A673 (cell line): ENCODE results near the gene MTERF2. TPM values are rescaled to one million over a fixed set of nuclear protein-coding genes. Genes with fewer than 3 reads are reported as not detected.

Experiments
- BruUV-seq: library from RNA; stranded (reverse); fragments of 400-500 nt; replicated peaks from 2 replicates; lab custom pipeline; 2021; lab: Mats Ljungman, UMichigan
- CTCF ChIA-PET: fragments of 300-600 bp; sonication (Branson Sonifier 250); formaldehyde crosslinking; loops from one replicate; lab custom pipeline; 2022; ENCODE audit warnings: antibody characterized with exemption; lab: Charles Lee
- POLR2A ChIA-PET: fragments of 300-600 bp; sonication (Branson Sonifier 250); formaldehyde crosslinking; loops from one replicate; lab custom pipeline; 2022; ENCODE audit warnings: antibody characterized with exemption; ENCODE audit not compliant: low non-redundant PET; lab: Charles Lee
- DNase-seq: peaks from one replicate; pipeline ENCODE4 v3.0.0-alpha.2; 2015; ENCODE audit warnings: low spot score
- H3K27ac ChIP-seq: fragments of 200-600 bp; sonication (generic); 2 replicates; pipeline ENCODE4 v1.5.1; 2016; ENCODE audit warnings: mixed run types, low read depth, mild to moderate bottlenecking, mixed read lengths, antibody characterized with exemption, low read length; ENCODE audit not compliant: poor library complexity, severe bottlenecking
- H3K27me3 ChIP-seq: fragments of 200-600 bp; sonication (generic); replicated peaks from 2 replicates; pipeline ENCODE4 v1.6.1; 2017; ENCODE audit warnings: mixed run types, low read depth, mild to moderate bottlenecking, mixed read lengths, antibody characterized with exemption, low read length; ENCODE audit not compliant: insufficient read depth, poor library complexity
- H3K36me3 ChIP-seq: fragments of 200-600 bp; sonication (generic); 2 replicates; pipeline ENCODE4 v1.6.1; 2016; ENCODE audit warnings: mixed run types, mild to moderate bottlenecking, mixed read lengths, antibody characterized with exemption, low read length; ENCODE audit not compliant: insufficient read depth, poor library complexity, severe bottlenecking
- H3K4me1 ChIP-seq: fragments of 200-600 bp; sonication (generic); 2 replicates; pipeline ENCODE4 v1.6.1; 2017; ENCODE audit warnings: mixed run types, mild to moderate bottlenecking, mixed read lengths, antibody characterized with exemption, low read length; ENCODE audit not compliant: insufficient read depth, poor library complexity, severe bottlenecking
- H3K4me3 ChIP-seq: fragments of 200-600 bp; sonication (generic); 2 replicates; pipeline ENCODE4 v1.5.1; 2016; ENCODE audit warnings: low read depth, mixed run types, mild to moderate bottlenecking, mixed read lengths, low read length; ENCODE audit not compliant: poor library complexity, severe bottlenecking
- H3K9me3 ChIP-seq: fragments of 200-600 bp; sonication (generic); 2 replicates; pipeline ENCODE4 v1.6.1; 2016; ENCODE audit warnings: mixed run types, low read depth, mild to moderate bottlenecking, mixed read lengths, antibody characterized with exemption, low read length; ENCODE audit not compliant: poor library complexity, severe bottlenecking
- EZH2 ChIP-seq: fragments of 200-600 bp; sonication (generic); IDR thresholded peaks from 2 replicates; pipeline ENCODE4 v1.6.1; 2017; ENCODE audit warnings: borderline replicate concordance, low read depth, mild to moderate bottlenecking, mixed read lengths, antibody characterized with exemption, low read length; ENCODE audit not compliant: poor library complexity, severe bottlenecking
- intact Hi-C: fragments of 100-400 bp; cut with micrococcal nuclease; formaldehyde crosslinking; loops from one replicate; pipeline ENCODE4 v1.10.0; 2022; ENCODE audit not compliant: unreplicated experiment
- total RNA-seq: library from RNA; stranded (reverse); gene quantifications from 2 replicates; pipeline ENCODE4 v1.2.3, GENCODE V29; 2021
- TF ChIP-seq, protein P1 (sequence below): fragments of 300-800, 200-600 bp; sonication (generic); conservative IDR thresholded peaks from 2 replicates; pipeline ENCODE4 v1.5.1; 2017; ENCODE audit warnings: low read depth, mild to moderate bottlenecking, antibody characterized with exemption, low read length, moderate library complexity, mixed read lengths

MTERF2 gene
- total RNA-seq, 1 experiment from 2014 or later = 12.6 TPM

DNA sequence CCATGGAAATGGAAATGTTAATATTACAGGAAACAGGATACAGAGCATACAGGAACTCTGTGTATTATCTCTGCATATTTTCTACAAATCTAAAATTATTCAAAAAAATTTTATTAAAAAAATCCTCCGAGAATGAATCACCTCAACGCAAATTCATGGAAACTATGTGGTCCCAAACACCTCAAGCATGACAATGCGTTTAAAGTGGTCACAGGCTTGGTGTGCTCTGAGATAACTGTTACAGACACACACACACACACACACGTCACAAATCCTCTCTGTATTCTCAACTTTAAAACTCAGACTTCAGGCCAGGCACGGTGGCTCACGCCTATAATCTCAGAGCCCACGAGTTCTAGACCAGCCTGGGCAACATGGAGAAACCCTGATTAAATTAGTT is 45.3 kb upstream of the MTERF2 start:
- intact Hi-C loops = no loop called here
- Histone ChIP-seq H3K36me3 (no peaks in the 10 kb centered on the region), H3K4me1 (peaks cover 6% of the 10 kb centered on the region), H3K27me3 (no peaks in the 10 kb centered on the region), H3K27ac (no peak overlapping the region), H3K9me3 (no peaks in the 10 kb centered on the region), H3K4me3 (no peak overlapping the region)
- ChIA-PET CTCF (no interaction called here), POLR2A (no interaction called here)
- TF ChIP-seq, protein P1, sequence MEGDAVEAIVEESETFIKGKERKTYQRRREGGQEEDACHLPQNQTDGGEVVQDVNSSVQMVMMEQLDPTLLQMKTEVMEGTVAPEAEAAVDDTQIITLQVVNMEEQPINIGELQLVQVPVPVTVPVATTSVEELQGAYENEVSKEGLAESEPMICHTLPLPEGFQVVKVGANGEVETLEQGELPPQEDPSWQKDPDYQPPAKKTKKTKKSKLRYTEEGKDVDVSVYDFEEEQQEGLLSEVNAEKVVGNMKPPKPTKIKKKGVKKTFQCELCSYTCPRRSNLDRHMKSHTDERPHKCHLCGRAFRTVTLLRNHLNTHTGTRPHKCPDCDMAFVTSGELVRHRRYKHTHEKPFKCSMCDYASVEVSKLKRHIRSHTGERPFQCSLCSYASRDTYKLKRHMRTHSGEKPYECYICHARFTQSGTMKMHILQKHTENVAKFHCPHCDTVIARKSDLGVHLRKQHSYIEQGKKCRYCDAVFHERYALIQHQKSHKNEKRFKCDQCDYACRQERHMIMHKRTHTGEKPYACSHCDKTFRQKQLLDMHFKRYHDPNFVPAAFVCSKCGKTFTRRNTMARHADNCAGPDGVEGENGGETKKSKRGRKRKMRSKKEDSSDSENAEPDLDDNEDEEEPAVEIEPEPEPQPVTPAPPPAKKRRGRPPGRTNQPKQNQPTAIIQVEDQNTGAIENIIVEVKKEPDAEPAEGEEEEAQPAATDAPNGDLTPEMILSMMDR = no peak
- TF ChIP-seq EZH2 = no peak
- BruUV-seq = no TSS peak
- no peak for DNase-seq

DNA sequence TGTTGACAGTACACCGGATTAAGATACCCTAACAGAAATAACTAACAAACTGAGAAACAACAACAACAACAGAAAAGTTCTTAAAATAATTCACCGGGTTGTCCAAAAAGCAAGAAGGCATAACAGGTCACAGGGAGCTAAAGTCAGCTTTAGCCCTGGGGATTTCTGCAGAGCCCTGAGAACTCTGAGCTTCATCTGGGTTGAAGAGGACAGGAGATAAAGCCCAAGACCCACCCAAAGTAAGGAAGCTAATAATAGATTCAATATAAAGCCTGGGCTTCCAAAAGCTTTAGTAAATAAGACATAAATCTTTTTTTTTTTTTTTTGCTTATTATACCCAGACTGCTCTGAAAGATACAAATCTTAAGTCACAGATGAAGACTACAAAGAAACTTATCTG is 44.1 kb upstream of the MTERF2 start:
- BruUV-seq = no TSS peak
- Histone ChIP-seq H3K9me3 (no peaks in the 10 kb centered on the region), H3K36me3 (no peaks in the 10 kb centered on the region), H3K27me3 (no peaks in the 10 kb centered on the region), H3K4me3 (no peak overlapping the region), H3K27ac (no peak overlapping the region), H3K4me1 (peaks cover 7% of the 10 kb centered on the region)
- CTCF ChIA-PET = no interaction called here
- DNase-seq = no peak
- intact Hi-C loops = no loop called here
- POLR2A ChIA-PET = no interaction called here
- TF ChIP-seq, protein P1 = no peak
- TF ChIP-seq EZH2 = no peak

DNA sequence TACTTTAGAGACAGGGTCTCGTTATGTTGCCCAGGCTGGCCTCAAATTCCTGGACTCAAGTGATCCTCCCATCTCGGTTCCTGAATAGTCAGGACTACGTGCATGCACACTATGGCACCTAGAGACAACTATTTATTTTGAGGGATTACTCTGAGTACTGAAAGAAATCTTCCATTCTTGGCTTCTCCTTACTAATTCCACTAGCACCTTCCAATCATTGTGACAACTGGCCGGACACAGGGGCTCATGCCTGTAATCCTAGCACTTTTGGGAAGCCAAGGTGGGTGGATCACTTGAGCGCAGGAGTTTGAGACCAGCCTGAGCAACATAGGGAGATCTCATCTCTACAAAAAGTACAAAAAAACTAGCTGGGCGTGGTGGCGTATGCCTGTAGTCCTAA is 42.1 kb upstream of the MTERF2 start:
- no peaks in the 10 kb centered on the region for H3K9me3 ChIP-seq
- CTCF ChIA-PET = no interaction called here
- TF ChIP-seq EZH2 = no peak
- TF ChIP-seq, protein P1 = no peak
- H3K4me3 ChIP-seq = no peak overlapping the region
- POLR2A ChIA-PET = no interaction called here
- intact Hi-C loops = no loop called here
- H3K4me1 ChIP-seq = peaks cover 7% of the 10 kb centered on the region
- no peaks in the 10 kb centered on the region for H3K27me3 ChIP-seq
- H3K27ac ChIP-seq = no peak overlapping the region
- no TSS peak for BruUV-seq
- H3K36me3 ChIP-seq = no peaks in the 10 kb centered on the region
- no peak for DNase-seq
